ENCODE measurements around the gene PRDM2. TPM values are rescaled to one million over a fixed set of nuclear protein-coding genes. Genes with fewer than 3 reads are reported as not detected.

Gene PRDM2
- total and polyA plus RNA-seq, 2 donors (not counting 1 experiment from before 2014, with no cell fraction given) = 9.1 to 11.6 TPM

GRCh38 chr1:13823936-13824335, 123.9 kb downstream of the PRDM2 start:
- H2AFZ ChIP-seq (ENCODE audit: low read length) = no peak overlapping the region
- H3K4me1 ChIP-seq (ENCODE audit: control insufficient read depth, extremely low read depth, insufficient read depth, low read length) = no peaks in the 10 kb centered on the region
- H3K79me2 ChIP-seq (ENCODE audit: control insufficient read depth, insufficient read depth, low read length) = no peaks in the 10 kb centered on the region
- no peak overlapping the region for H3K27ac ChIP-seq (ENCODE audit: insufficient read depth, low read length)
- H3K9me3 ChIP-seq (ENCODE audit: control insufficient read depth, insufficient read depth, low read depth, low read length) = no peaks in the 10 kb centered on the region
- no peaks in the 10 kb centered on the region for H4K20me1 ChIP-seq (ENCODE audit: control insufficient read depth, extremely low read depth, insufficient read depth, low read length)
- H3K9ac ChIP-seq (ENCODE audit: insufficient read depth, low read length) = no peak overlapping the region
- no peaks in the 10 kb centered on the region for H3K27me3 ChIP-seq (ENCODE audit: control insufficient read depth, insufficient read depth, low read length)
- no peak overlapping the region for H3K4me2 ChIP-seq (ENCODE audit: extremely low read depth, insufficient read depth, low read length)
- no peaks in the 10 kb centered on the region for H3K36me3 ChIP-seq (ENCODE audit: control insufficient read depth, insufficient read depth, low read length)
- TF ChIP-seq EZH2 (IDR thresholded peaks at IDR 0.05; ENCODE audit: low read length, missing control alignments) = no peak
- no peak for TF ChIP-seq CTCF (conservative IDR thresholded peaks at IDR 0.05 in 1 of 2, IDR thresholded peaks at IDR 0.05 in 1 of 2; ENCODE audit: low read depth in 1 of 2, low read length in 2 of 2)
- no peak for DNase-seq (ENCODE audit: low read depth in 2 of 2)
- no peak overlapping the region for H3K4me3 ChIP-seq (replicated peaks in 1 of 4; ENCODE audit: control extremely low read depth in 1 of 4, insufficient read depth in 1 of 4, low read depth in 3 of 4, low read length in 4 of 4)

- H3K79me2 ChIP-seq (ENCODE audit: control insufficient read depth, insufficient read depth, low read length) = no peaks in the 10 kb centered on the region
- H4K20me1 ChIP-seq (ENCODE audit: control insufficient read depth, extremely low read depth, insufficient read depth, low read length) = no peaks in the 10 kb centered on the region
- no peak overlapping the region for H3K4me3 ChIP-seq (replicated peaks in 1 of 4; ENCODE audit: control extremely low read depth in 1 of 4, insufficient read depth in 1 of 4, low read depth in 3 of 4, low read length in 4 of 4)
- H3K27me3 ChIP-seq (ENCODE audit: control insufficient read depth, insufficient read depth, low read length) = no peaks in the 10 kb centered on the region
- H3K27ac ChIP-seq (ENCODE audit: insufficient read depth, low read length) = no peak overlapping the region
- H3K4me1 ChIP-seq (ENCODE audit: control insufficient read depth, extremely low read depth, insufficient read depth, low read length) = no peaks in the 10 kb centered on the region
- H3K9ac ChIP-seq (ENCODE audit: insufficient read depth, low read length) = no peak overlapping the region
- no peaks in the 10 kb centered on the region for H3K9me3 ChIP-seq (ENCODE audit: control insufficient read depth, insufficient read depth, low read depth, low read length)
- no peaks in the 10 kb centered on the region for H3K36me3 ChIP-seq (ENCODE audit: control insufficient read depth, insufficient read depth, low read length)
- DNase-seq (ENCODE audit: low read depth in 2 of 2) = no peak
- H2AFZ ChIP-seq (ENCODE audit: low read length) = no peak overlapping the region
- H3K4me2 ChIP-seq (ENCODE audit: extremely low read depth, insufficient read depth, low read length) = no peak overlapping the region
- TF ChIP-seq EZH2 (IDR thresholded peaks at IDR 0.05; ENCODE audit: low read length, missing control alignments) = no peak
- TF ChIP-seq CTCF (conservative IDR thresholded peaks at IDR 0.05 in 1 of 2, IDR thresholded peaks at IDR 0.05 in 1 of 2; ENCODE audit: low read depth in 1 of 2, low read length in 2 of 2) = no peak
These were observed 124.6 kb downstream of the PRDM2 start for GRCh38 chr1:13824626-13825025.

- no peak for DNase-seq (ENCODE audit: low read depth in 2 of 2)
- Histone ChIP-seq H3K9me3 (ENCODE audit: control insufficient read depth, insufficient read depth, low read depth, low read length) (no peaks in the 10 kb centered on the region), H3K36me3 (ENCODE audit: control insufficient read depth, insufficient read depth, low read length) (no peaks in the 10 kb centered on the region), H3K4me2 (ENCODE audit: extremely low read depth, insufficient read depth, low read length) (no peak overlapping the region), H3K4me1 (ENCODE audit: control insufficient read depth, extremely low read depth, insufficient read depth, low read length) (no peaks in the 10 kb centered on the region), H3K27ac (ENCODE audit: insufficient read depth, low read length) (no peak overlapping the region), H4K20me1 (ENCODE audit: control insufficient read depth, extremely low read depth, insufficient read depth, low read length) (no peaks in the 10 kb centered on the region), H3K27me3 (ENCODE audit: control insufficient read depth, insufficient read depth, low read length) (no peaks in the 10 kb centered on the region), H3K4me3 (replicated peaks in 1 of 4; ENCODE audit: control extremely low read depth in 1 of 4, insufficient read depth in 1 of 4, low read depth in 3 of 4, low read length in 4 of 4) (no peak overlapping the region), H3K79me2 (ENCODE audit: control insufficient read depth, insufficient read depth, low read length) (no peaks in the 10 kb centered on the region), H2AFZ (ENCODE audit: low read length) (no peak overlapping the region), H3K9ac (ENCODE audit: insufficient read depth, low read length) (no peak overlapping the region)
- no peak for TF ChIP-seq EZH2 (IDR thresholded peaks at IDR 0.05; ENCODE audit: low read length, missing control alignments)
- peak in 1 of 2 donors; percentile 8 for TF ChIP-seq CTCF (conservative IDR thresholded peaks at IDR 0.05 in 1 of 2, IDR thresholded peaks at IDR 0.05 in 1 of 2; ENCODE audit: low read depth in 1 of 2, low read length in 2 of 2)
These were observed 125.0 kb downstream of the PRDM2 start for GRCh38 chr1:13825033-13825432.
